AG09309 (cell line): ENCODE results near the gene BRIP1.

Source experiments
- DNase-seq: peaks from one replicate; pipeline ENCODE4 v3.0.0-alpha.2; 2010; ENCODE audit warnings: low read depth
- H3K4me3 ChIP-seq: 2 replicates; pipeline ENCODE4 v1.5.1; 2011; ENCODE audit warnings: mild to moderate bottlenecking, low read depth, low read length, moderate library complexity; ENCODE audit not compliant: control insufficient read depth
- CTCF ChIP-seq: IDR thresholded peaks from 2 replicates; pipeline ENCODE4 v1.5.1; 2011; ENCODE audit warnings: mild to moderate bottlenecking, low read depth, low read length, inconsistent platforms; ENCODE audit not compliant: insufficient read depth, control insufficient read depth; ENCODE audit errors: missing control alignments

The BRIP1 gene

GRCh38 chr17:61862975-61863800 is at the start of gene BRIP1:
Gene BRIP1 (minus strand): TSS chr17:61863528. CDS start chr17:61861539, 1,989 bp downstream.
- no peak for TF ChIP-seq CTCF
- H3K4me3 ChIP-seq, result peak within 1 kb of the TSS; percentile 78
- peak; percentile 59 for DNase-seq

GRCh38 chr17:61908292-61909037 is 45.1 kb upstream of the BRIP1 start:
- no peak for TF ChIP-seq CTCF
- no peak for DNase-seq
- no peak overlapping the region for H3K4me3 ChIP-seq

GRCh38 chr17:61907361-61907760 is 44.0 kb upstream of the BRIP1 start:
- no peak overlapping the region for H3K4me3 ChIP-seq
- TF ChIP-seq CTCF, result no peak
- DNase-seq, result no peak

GRCh38 chr17:61904094-61904710 is 40.9 kb upstream of the BRIP1 start:
- no peak overlapping the region for H3K4me3 ChIP-seq
- TF ChIP-seq CTCF, result no peak

GRCh38 chr17:61903251-61903650 is 39.9 kb upstream of the BRIP1 start:
- no peak for TF ChIP-seq CTCF
- no peak for DNase-seq
- no peak overlapping the region for H3K4me3 ChIP-seq

More at GRCh38 chr17:61904094-61904710, 40.9 kb upstream of the BRIP1 start:
- no peak for DNase-seq

- no peak for TF ChIP-seq CTCF
- no peak for DNase-seq
- no peak overlapping the region for H3K4me3 ChIP-seq
Observed at GRCh38 chr17:61897548-61898180, 34.3 kb upstream of the BRIP1 start.
